Stromal cell of bone marrow (primary cell): ENCODE results near the gene CLDN2.
A peak's percentile ranks its signal among the peaks of the same experiment; 100 is the strongest.
"Not testable (repeated sequence)": the region's sequence is repeated elsewhere in the genome, so short reads cannot be mapped to it uniquely, and the experiment has no call there.

ENCODE experiments used
- DNase-seq: peaks from one replicate; pipeline ENCODE4 v3.0.0-alpha.2; 2012; ENCODE audit warnings: low read depth

The CLDN2 gene

GRCh38 chrX:106919932-106920452 lies at the start of gene CLDN2:
Gene CLDN2 (plus strand): TSS chrX:106920402. CDS start chrX:106928229, 7,827 bp downstream.
- no peak for DNase-seq

GRCh38 chrX:106872796-106873195 lies 47.4 kb upstream of the CLDN2 start:
- not testable (repeated sequence) for DNase-seq

- DNase-seq, result no peak
Observed at GRCh38 chrX:106874075-106874474, 46.1 kb upstream of the CLDN2 start.

GRCh38 chrX:106875151-106875550 lies 45.1 kb upstream of the CLDN2 start:
- DNase-seq, result no peak

- no peak for DNase-seq
Observed at GRCh38 chrX:106889468-106889867, 30.7 kb upstream of the CLDN2 start.

GRCh38 chrX:106891762-106892460 lies 28.3 kb upstream of the CLDN2 start:
- DNase-seq, result no peak

- peak; percentile 50 for DNase-seq
Observed at GRCh38 chrX:106894392-106894909, 25.8 kb upstream of the CLDN2 start.

GRCh38 chrX:106894978-106895452 lies 25.2 kb upstream of the CLDN2 start:
- DNase-seq, result peak; percentile 51

- DNase-seq, result peak; percentile 38
Observed at GRCh38 chrX:106897259-106897658, 22.9 kb upstream of the CLDN2 start.

- DNase-seq, result no peak
Observed at GRCh38 chrX:106898462-106898861, 21.7 kb upstream of the CLDN2 start.

- no peak for DNase-seq
Observed at GRCh38 chrX:106899276-106899675, 20.9 kb upstream of the CLDN2 start.

- no peak for DNase-seq
Observed at GRCh38 chrX:106899841-106900240, 20.4 kb upstream of the CLDN2 start.

GRCh38 chrX:106901341-106901740 lies 18.9 kb upstream of the CLDN2 start:
- DNase-seq, result no peak

GRCh38 chrX:106901781-106902219 lies 18.4 kb upstream of the CLDN2 start:
- no peak for DNase-seq

- DNase-seq, result no peak
Observed at GRCh38 chrX:106902684-106903083, 17.5 kb upstream of the CLDN2 start.

GRCh38 chrX:106903291-106903824 lies 16.8 kb upstream of the CLDN2 start, which contains the start of gene RIPPLY1:
Gene RIPPLY1 (minus strand): TSS chrX:106903341. CDS start chrX:106903287, 54 bp downstream.
- DNase-seq, result no peak

- DNase-seq, result no peak
Observed at GRCh38 chrX:106903856-106904528, 16.2 kb upstream of the CLDN2 start.

- no peak for DNase-seq
Observed at GRCh38 chrX:106905064-106905708, 15.0 kb upstream of the CLDN2 start.

GRCh38 chrX:106906361-106906760 lies 13.8 kb upstream of the CLDN2 start:
- no peak for DNase-seq

GRCh38 chrX:106912864-106913263 lies 7.3 kb upstream of the CLDN2 start:
- DNase-seq, result no peak

- no peak for DNase-seq
Observed at GRCh38 chrX:106917830-106918500, 2.2 kb upstream of the CLDN2 start.
